Testis (tissue), 3 donors: ENCODE results near the gene EFNA5. TPM values are rescaled to one million over a fixed set of nuclear protein-coding genes. Genes with fewer than 3 reads are reported as not detected.

ENCODE experiments used
- DNase-seq: peaks from one replicate; pipeline ENCODE4 v3.0.0-alpha.2; 2019
- H3K27ac ChIP-seq, 2 donors: fragments of 200-600 bp; sonication (generic); one replicate each; pipeline ENCODE4 v1.5.1; 2019
- H3K27me3 ChIP-seq: fragments of 200-600 bp; sonication (generic); one replicate; pipeline ENCODE4 v1.5.1; 2019
- H3K36me3 ChIP-seq: fragments of 200-600 bp; sonication (generic); one replicate; pipeline ENCODE4 v1.5.1; 2017; ENCODE audit warnings: low read depth; ENCODE audit errors: missing control alignments
- H3K4me1 ChIP-seq: fragments of 200-600 bp; sonication (generic); one replicate; pipeline ENCODE4 v1.5.1; 2019
- H3K4me3 ChIP-seq, 2 donors: fragments of 200-600 bp; sonication (generic); one replicate each; pipeline ENCODE4 v1.5.1; 2017 to 2019
- H3K9me3 ChIP-seq: fragments of 200-600 bp; sonication (generic); one replicate; pipeline ENCODE4 v1.5.1; 2017
- POLR2A ChIP-seq: fragments of 450-650 bp; IDR thresholded peaks from one replicate; pipeline ENCODE4 v1.6.1; 2017; ENCODE audit warnings: antibody characterized with exemption, mild to moderate bottlenecking, moderate library complexity
- WGBS, 2 donors: methylation state at CpG; one replicate each; pipeline ENCODE4 v1.1.5; 2018; 5-methylcytosine and 5-hydroxymethylcytosine counted together
- intact Hi-C: fragments of 100-400 bp; cut with DNase I; formaldehyde crosslinking; loops from one replicate; pipeline ENCODE4 v1.15.1; 2023; ENCODE audit warnings: low total_unique reads
- polyA plus RNA-seq: library from polyadenylated mRNA; stranded (reverse); fragments of 350-450 nt; fragmentation: Illumina TruSeq; extraction: RNeasy Lipid Tissue Mini Kit (QIAGEN cat#74804); gene quantifications from one replicate; pipeline ENCODE4 v1.2.3, GENCODE V29; 2014; ENCODE audit warnings: low read depth, low replicate concordance; ENCODE audit not compliant: insufficient read depth
- total RNA-seq, 2 donors: library from RNA; depleted of rRNA; stranded (reverse); fragments of >200 nt; gene quantifications; one replicate each; pipeline ENCODE4 v1.2.3, GENCODE V29; 2016
- TF ChIP-seq, protein P1 (sequence below), 3 experiments: fragments of 450-650 bp in 2 of 3; fragments of 200-600 bp in 1 of 3; sonication (generic) in 1 of 3; IDR thresholded peaks; one replicate each; pipeline ENCODE4 v1.5.1; 2016 to 2019; ENCODE audit warnings: antibody characterized with exemption in 3 of 3, mild to moderate bottlenecking in 2 of 3, moderate library complexity in 1 of 3

Gene EFNA5
- total and polyA plus RNA-seq, 3 donors from 2014 or later = 2.6 to 5.4 (median 3.5) TPM

- Histone ChIP-seq H3K4me1 (peaks cover 3% of the 10 kb centered on the region), H3K36me3 (no peaks in the 10 kb centered on the region), H3K9me3 (no peaks in the 10 kb centered on the region), H3K27ac (peak overlapping the region in 1 of 2 donors; percentile 16), H3K4me3 (no peak overlapping the region), H3K27me3 (no peaks in the 10 kb centered on the region)
- intact Hi-C loops = no loop called here
- WGBS, 2 donors = 88 to 92% methylated on average over 7 of the region's 7 CpGs
- no peak for DNase-seq
- no peak for TF ChIP-seq POLR2A
- TF ChIP-seq, protein P1, sequence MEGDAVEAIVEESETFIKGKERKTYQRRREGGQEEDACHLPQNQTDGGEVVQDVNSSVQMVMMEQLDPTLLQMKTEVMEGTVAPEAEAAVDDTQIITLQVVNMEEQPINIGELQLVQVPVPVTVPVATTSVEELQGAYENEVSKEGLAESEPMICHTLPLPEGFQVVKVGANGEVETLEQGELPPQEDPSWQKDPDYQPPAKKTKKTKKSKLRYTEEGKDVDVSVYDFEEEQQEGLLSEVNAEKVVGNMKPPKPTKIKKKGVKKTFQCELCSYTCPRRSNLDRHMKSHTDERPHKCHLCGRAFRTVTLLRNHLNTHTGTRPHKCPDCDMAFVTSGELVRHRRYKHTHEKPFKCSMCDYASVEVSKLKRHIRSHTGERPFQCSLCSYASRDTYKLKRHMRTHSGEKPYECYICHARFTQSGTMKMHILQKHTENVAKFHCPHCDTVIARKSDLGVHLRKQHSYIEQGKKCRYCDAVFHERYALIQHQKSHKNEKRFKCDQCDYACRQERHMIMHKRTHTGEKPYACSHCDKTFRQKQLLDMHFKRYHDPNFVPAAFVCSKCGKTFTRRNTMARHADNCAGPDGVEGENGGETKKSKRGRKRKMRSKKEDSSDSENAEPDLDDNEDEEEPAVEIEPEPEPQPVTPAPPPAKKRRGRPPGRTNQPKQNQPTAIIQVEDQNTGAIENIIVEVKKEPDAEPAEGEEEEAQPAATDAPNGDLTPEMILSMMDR (IDR thresholded peaks at IDR 0.05) = no peak
These were observed 9.6 kb downstream of the EFNA5 start for GRCh38 chr5:107661038-107661649.

DNA sequence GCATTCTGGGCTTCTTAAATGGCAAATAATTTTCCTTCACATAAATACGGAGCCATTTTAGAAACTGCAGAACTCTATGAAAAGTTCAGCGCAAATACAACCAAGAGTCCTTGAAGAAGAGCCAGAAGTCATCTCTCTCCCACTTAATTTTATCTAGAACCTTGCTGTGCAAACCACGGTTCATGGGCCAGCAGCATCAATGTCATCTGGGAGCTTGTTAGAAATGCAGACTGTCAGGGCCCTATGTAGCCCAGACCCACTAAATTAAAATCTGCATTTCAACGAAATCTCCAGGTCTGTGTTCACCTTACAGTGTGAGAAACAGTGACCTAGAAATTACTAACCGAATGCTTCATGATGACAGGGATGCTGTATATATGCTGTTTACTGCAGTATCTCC is 12.2 kb downstream of the EFNA5 start:
- Histone ChIP-seq H3K27me3 (no peaks in the 10 kb centered on the region), H3K9me3 (no peaks in the 10 kb centered on the region), H3K4me1 (peaks cover 3% of the 10 kb centered on the region), H3K36me3 (no peaks in the 10 kb centered on the region), H3K27ac (peak overlapping the region in 1 of 2 donors; percentile 63), H3K4me3 (no peak overlapping the region)
- no peak for DNase-seq
- intact Hi-C loops = no loop called here
- 30 to 38% methylated on average over 5 of the region's 5 CpGs for WGBS, 2 donors
- TF ChIP-seq, protein P1 (IDR thresholded peaks at IDR 0.05) = no peak
- TF ChIP-seq POLR2A = no peak

DNA sequence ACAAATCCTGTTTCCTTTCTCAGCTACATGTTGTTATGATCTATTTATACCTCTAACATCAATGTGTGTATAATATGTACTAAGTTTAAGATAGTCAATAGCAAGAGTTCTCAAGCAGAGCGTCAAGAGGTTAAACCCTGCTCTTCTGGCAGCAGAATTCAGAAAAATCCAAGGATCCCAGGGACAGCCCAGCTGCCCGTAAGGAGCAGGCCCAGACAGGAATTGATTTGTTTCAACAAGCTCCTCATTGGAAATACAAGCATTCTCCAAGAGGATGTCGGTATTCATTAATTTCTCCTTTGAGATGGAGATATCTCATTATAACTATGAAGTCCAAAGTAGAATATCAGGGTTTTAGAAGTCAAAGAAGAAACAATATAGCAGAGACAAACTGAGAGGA is 14.9 kb downstream of the EFNA5 start:
- Histone ChIP-seq H3K36me3 (no peaks in the 10 kb centered on the region), H3K27ac (peak overlapping the region in 1 of 2 donors; percentile 51), H3K27me3 (no peaks in the 10 kb centered on the region), H3K4me1 (peaks cover 8% of the 10 kb centered on the region), H3K4me3 (no peak overlapping the region), H3K9me3 (no peaks in the 10 kb centered on the region)
- intact Hi-C loops = no loop called here
- no peak for DNase-seq
- TF ChIP-seq, protein P1 (IDR thresholded peaks at IDR 0.05) = no peak
- no peak for TF ChIP-seq POLR2A
- WGBS, 2 donors = 47 to 54% methylated on average over 3 of the region's 3 CpGs

DNA sequence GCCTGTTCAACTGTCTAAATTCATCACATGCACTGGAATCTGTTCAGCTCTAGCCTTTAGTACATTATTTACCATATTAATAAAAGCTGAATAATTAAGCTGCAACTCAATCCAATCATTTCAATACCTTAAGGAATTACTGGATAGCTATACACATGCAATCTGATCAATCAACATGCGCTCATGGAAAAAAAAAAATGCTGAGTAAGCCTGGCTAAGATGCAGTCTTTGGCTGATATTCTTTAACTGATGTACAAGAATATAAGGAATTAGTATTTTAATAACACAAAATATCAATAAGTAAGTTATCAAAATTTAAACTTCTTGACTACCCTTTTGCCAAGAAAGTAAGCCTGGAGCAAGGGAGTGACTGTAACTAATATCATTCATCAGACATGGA is 15.9 kb downstream of the EFNA5 start:
- Histone ChIP-seq H3K27ac (no peak overlapping the region), H3K27me3 (no peaks in the 10 kb centered on the region), H3K4me3 (no peak overlapping the region), H3K9me3 (no peaks in the 10 kb centered on the region), H3K36me3 (no peaks in the 10 kb centered on the region), H3K4me1 (peaks cover 8% of the 10 kb centered on the region)
- TF ChIP-seq POLR2A = no peak
- TF ChIP-seq, protein P1 (IDR thresholded peaks at IDR 0.05) = no peak
- intact Hi-C loops = no loop called here
- no peak for DNase-seq
- 92 to 100% methylated on average over 1 of the region's 1 CpG for WGBS, 2 donors

- WGBS, 2 donors = 83% methylated on average over 2 of the region's 2 CpGs
- no peaks in the 10 kb centered on the region for H3K9me3 ChIP-seq
These were observed 17.1 kb downstream of the EFNA5 start for GRCh38 chr5:107653685-107654084.

More at GRCh38 chr5:107653685-107654084, 17.1 kb downstream of the EFNA5 start:
- TF ChIP-seq, protein P1 (IDR thresholded peaks at IDR 0.05) = no peak
- TF ChIP-seq POLR2A = no peak
- Histone ChIP-seq H3K27ac (no peak overlapping the region), H3K4me3 (no peak overlapping the region), H3K27me3 (no peaks in the 10 kb centered on the region), H3K4me1 (peaks cover 6% of the 10 kb centered on the region), H3K36me3 (no peaks in the 10 kb centered on the region)
- DNase-seq = no peak
- intact Hi-C loops = no loop called here
